Lower leg skin (tissue), 4 donors: Measurements from ENCODE around the gene CIAO2A. TPM values are rescaled to one million over a fixed set of nuclear protein-coding genes. Genes with fewer than 3 reads are reported as not detected.
A peak's percentile ranks its signal among the peaks of the same experiment; 100 is the strongest.

ENCODE experiments used
- DNase-seq, 2 donors: peaks; one replicate each; pipeline ENCODE4 v3.0.0-alpha.2; 2019; ENCODE audit warnings: low spot score in 2 of 2
- H3K4me3 ChIP-seq: fragments of 200-600 bp; sonication (generic); 2 replicates; pipeline ENCODE4 v1.5.1; 2017; ENCODE audit warnings: mild to moderate bottlenecking, low read depth; ENCODE audit not compliant: poor library complexity, severe bottlenecking
- CTCF ChIP-seq, 3 donors: fragments of 450-650 bp; IDR thresholded peaks; one replicate each; pipeline ENCODE4 v1.5.1; 2016; ENCODE audit warnings: antibody characterized with exemption in 3 of 3, mild to moderate bottlenecking in 3 of 3, moderate library complexity in 2 of 3
- POLR2A ChIP-seq, 2 donors: fragments of 450-650 bp; IDR thresholded peaks; one replicate each; pipeline ENCODE4 v1.6.1; 2016 to 2017; ENCODE audit warnings: antibody characterized with exemption in 2 of 2, mild to moderate bottlenecking in 1 of 2, moderate library complexity in 1 of 2
- WGBS, 2 donors: methylation state at CpG; one replicate each; pipeline ENCODE4 v1.1.5; 2018; 5-methylcytosine and 5-hydroxymethylcytosine counted together
- intact Hi-C: fragments of 100-400 bp; cut with DNase I; formaldehyde crosslinking; loops from one replicate; pipeline ENCODE4 v1.15.0; 2023; ENCODE audit warnings: low total_unique reads
- total RNA-seq, 4 donors: library from RNA; depleted of rRNA; stranded (reverse); fragments of >200 nt; gene quantifications; one replicate each; pipeline ENCODE4 v1.1.0, GENCODE V29; 2016

The CIAO2A gene
- total RNA-seq, 4 donors from 2014 or later = 18.7 to 36.8 (median 30.7) TPM

- intact Hi-C loops = loop anchor here (10.0 kb wide), 1 partner anchor 104 kb away; no protein-coding TSS in a partner anchor
- DNase-seq = no peak
- H3K4me3 ChIP-seq = no peak overlapping the region
- TF ChIP-seq POLR2A (IDR thresholded peaks at IDR 0.05) = no peak
- TF ChIP-seq CTCF (IDR thresholded peaks at IDR 0.05) = no peak
- WGBS, 2 donors = 83 to 86% methylated on average over 1 of the region's 1 CpG
Measured at GRCh38 chr15:64048781-64049460, 44.7 kb downstream of the CIAO2A start.

GRCh38 chr15:64046421-64047153 lies 47.1 kb downstream of the CIAO2A start, which contains the start of gene DAPK2:
Gene DAPK2 (minus strand): TSS chr15:64046485. CDS start chr15:64040261, 6,224 bp downstream.
- 17 to 29% methylated on average over 18 to 34 of the region's 50 CpGs for WGBS, 2 donors
- DNase-seq = peak in 1 of 2 donors; percentile 88
- TF ChIP-seq POLR2A (IDR thresholded peaks at IDR 0.05) = no peak
- peak in 1 of 3 donors; percentile 28 for TF ChIP-seq CTCF (IDR thresholded peaks at IDR 0.05)
- peak within 1 kb of the TSS; percentile 52 for H3K4me3 ChIP-seq
- intact Hi-C loops = loop anchor here (10.0 kb wide), 1 partner anchor 102 kb away; no protein-coding TSS in a partner anchor

- H3K4me3 ChIP-seq = peak overlapping the region; percentile 52
- TF ChIP-seq CTCF (IDR thresholded peaks at IDR 0.05) = no peak
- no peak for TF ChIP-seq POLR2A (IDR thresholded peaks at IDR 0.05)
- 16 to 28% methylated on average over 17 to 31 of the region's 76 CpGs for WGBS, 2 donors
- intact Hi-C loops = loop anchor here (10.0 kb wide), 1 partner anchor 101 kb away; no protein-coding TSS in a partner anchor
- no peak for DNase-seq
Measured at GRCh38 chr15:64045774-64046420, 47.7 kb downstream of the CIAO2A start.

- intact Hi-C loops = loop anchor here (10.0 kb wide), 1 partner anchor 100 kb away; no protein-coding TSS in a partner anchor
- H3K4me3 ChIP-seq = no peak overlapping the region
- TF ChIP-seq CTCF (IDR thresholded peaks at IDR 0.05) = no peak
- TF ChIP-seq POLR2A (IDR thresholded peaks at IDR 0.05) = no peak
- WGBS, 2 donors = 66 to 83% methylated on average over 4 to 5 of the region's 5 CpGs
- no peak for DNase-seq
Measured at GRCh38 chr15:64045101-64045435, 48.6 kb downstream of the CIAO2A start.

GRCh38 chr15:64044300-64045100 lies 49.1 kb downstream of the CIAO2A start:
- TF ChIP-seq POLR2A (IDR thresholded peaks at IDR 0.05) = no peak
- no peak for TF ChIP-seq CTCF (IDR thresholded peaks at IDR 0.05)
- intact Hi-C loops = loop anchor here (10.0 kb wide), 1 partner anchor 100 kb away; no protein-coding TSS in a partner anchor
- no peak for DNase-seq
- whole genome bisulfite sequencing, 2 donors = 70 to 77% methylated on average over 7 of the region's 7 CpGs
- H3K4me3 ChIP-seq = no peak overlapping the region
